K562 (cell line): Measurements from ENCODE around the gene CBS. TPM values are rescaled to one million over a fixed set of nuclear protein-coding genes. Genes with fewer than 3 reads are reported as not detected.

ENCODE experiments used
- CTCF ChIP-seq, 3 experiments: IDR thresholded peaks in 2 of 3; conservative IDR thresholded peaks in 1 of 3; 2 replicates each; pipeline ENCODE4 v1.5.1; 2011 to 2012; ENCODE audit warnings: low read length in 3 of 3, mild to moderate bottlenecking in 3 of 3, control low read depth in 2 of 3, improper control_type of control experiment in 1 of 3, inconsistent platforms in 1 of 3, low read depth in 1 of 3, mixed read lengths in 1 of 3, moderate library complexity in 1 of 3; ENCODE audit not compliant: insufficient read depth in 2 of 3
- E2F3 ChIP-seq: fragments of 250-450 bp; sonication (Bioruptor Pico); IDR thresholded peaks from 2 replicates; pipeline ENCODE4 v1.4.0; 2020; ENCODE audit warnings: mild to moderate bottlenecking
- ELF2 ChIP-seq: fragments of 250-450 bp; sonication (Bioruptor Pico); IDR thresholded peaks from 2 replicates; pipeline ENCODE4 v1.5.0; 2021; ENCODE audit warnings: mild to moderate bottlenecking
- GABPB1 ChIP-seq: sonication (generic); formaldehyde crosslinking; IDR thresholded peaks from 2 replicates; pipeline ENCODE4 v1.8.0; 2022; ENCODE audit warnings: mild to moderate bottlenecking, missing genetic modification reagents
- GABPB2 ChIP-seq: fragments of 250-450 bp; sonication (Bioruptor Pico); conservative IDR thresholded peaks from 2 replicates; pipeline ENCODE4 v1.5.1; 2021; ENCODE audit warnings: mild to moderate bottlenecking
- GMEB1 ChIP-seq: fragments of 250-450 bp; sonication (Bioruptor Pico); IDR thresholded peaks from 2 replicates; pipeline ENCODE4 v1.4.0; 2020; ENCODE audit warnings: mild to moderate bottlenecking
- GTF2E2 ChIP-seq: fragments of 200-800 bp; sonication (Bioruptor generic); IDR thresholded peaks from 2 replicates; pipeline ENCODE4 v1.6.1; 2016; ENCODE audit warnings: missing genetic modification characterization, missing compliant biosample characterization
- HLTF ChIP-seq: fragments of 450-650 bp; IDR thresholded peaks from 2 replicates; pipeline ENCODE4 v1.6.1; 2016
- MLX ChIP-seq, 2 experiments: fragments of 450-650 bp in 1 of 2; sonication (generic) in 1 of 2; formaldehyde crosslinking; conservative IDR thresholded peaks; 2 replicates each; pipeline versions ENCODE4 v1.4.0 to v1.8.1; 2020 to 2022; ENCODE audit warnings: mild to moderate bottlenecking in 1 of 2, missing genetic modification reagents in 1 of 2
- NFYB ChIP-seq: IDR thresholded peaks from 2 replicates; pipeline ENCODE4 v1.6.1; 2011; ENCODE audit warnings: mild to moderate bottlenecking, moderate library complexity; ENCODE audit not compliant: insufficient read length; ENCODE audit errors: extremely low read depth
- PATZ1 ChIP-seq: fragments of 250-450 bp; sonication (Bioruptor Pico); IDR thresholded peaks from 2 replicates; pipeline ENCODE4 v1.5.0; 2020; ENCODE audit warnings: mild to moderate bottlenecking, borderline replicate concordance
- SMARCE1 ChIP-seq: fragments of 450-650 bp; IDR thresholded peaks from 2 replicates; pipeline ENCODE4 v1.7.1; 2016; ENCODE audit warnings: mild to moderate bottlenecking
- STAT5B ChIP-seq: fragments of 250-450 bp; sonication (Bioruptor Pico); IDR thresholded peaks from 2 replicates; pipeline ENCODE4 v1.8.0; 2021; ENCODE audit warnings: mild to moderate bottlenecking, inconsistent platforms
- ZBTB12 ChIP-seq: fragments of 250-450 bp; sonication (Bioruptor Pico); IDR thresholded peaks from 2 replicates; pipeline ENCODE4 v1.4.0; 2020
- ZEB2 ChIP-seq: fragments of 450-650 bp; IDR thresholded peaks from 2 replicates; pipeline ENCODE4 v1.6.1; 2016
- ZFPM2 ChIP-seq: fragments of 250-450 bp; sonication (Bioruptor Pico); IDR thresholded peaks from 2 replicates; pipeline ENCODE4 v1.5.1; 2022; ENCODE audit warnings: mild to moderate bottlenecking
- ZNF239 ChIP-seq: fragments of 250-450 bp; sonication (Bioruptor Pico); IDR thresholded peaks from 2 replicates; pipeline ENCODE4 v1.4.0; 2020; ENCODE audit warnings: mild to moderate bottlenecking
- ZNF263 ChIP-seq: sonication (generic); formaldehyde crosslinking; IDR thresholded peaks from 2 replicates; pipeline ENCODE4 v1.8.0; 2022; ENCODE audit warnings: mild to moderate bottlenecking, missing genetic modification reagents, borderline replicate concordance
- ZNF518B ChIP-seq: fragments of 250-450 bp; sonication (Bioruptor Pico); IDR thresholded peaks from 2 replicates; pipeline ENCODE4 v1.5.0; 2021; ENCODE audit warnings: mild to moderate bottlenecking, moderate library complexity
- polyA plus RNA-seq, 8 experiments: library from polyadenylated mRNA; depleted of rRNA in 4 of 8; stranded (reverse) in 5 of 8; unstranded in 3 of 8; fragments of >200 nt; fragmentation: Nextera tagmentation in 2 of 8; fragmentation: Illumina TruSeq in 1 of 8; extraction: Ambion mirVana in 2 of 8; extraction: Trizol in 1 of 8; gene quantifications; 2 replicates each; pipeline versions ENCODE4 v1.2.1 to v1.2.3, GENCODE V29; 2011 to 2014; ENCODE audit warnings: inconsistent platforms in 1 of 8, missing spikeins in 1 of 8
- total RNA-seq, 7 experiments: library from RNA; depleted of rRNA in 6 of 7; stranded (reverse); fragments of >200 nt in 6 of 7; fragmentation: Illumina TruSeq in 2 of 7; extraction: Trizol in 2 of 7; gene quantifications; 2 replicates each; pipeline versions ENCODE4 v1.2.1 to v1.2.3, GENCODE V29; 2011 to 2021; ENCODE audit warnings: low replicate concordance in 1 of 7

Gene CBS
- total and polyA plus RNA-seq, 9 of the 15 experiments (the other 6 are each of a cell fraction or from before 2014, with no cell fraction given) = 4.6 to 472 (median 152) TPM

GRCh38 chr21:43006874-43007208 lies 68.8 kb downstream of the CBS start (continued):
- TF ChIP-seq ZBTB12 (no peak), SMARCE1 (peak; percentile 54; the same call in 1 of the 2 replicates), CTCF (IDR thresholded peaks at IDR 0.05 in 2 of 3, conservative IDR thresholded peaks at IDR 0.05 in 1 of 3; ENCODE audit: insufficient read depth in 2 of 3, low read depth in 1 of 3, low read length in 3 of 3) (no peak), HLTF (no peak), STAT5B (no peak), E2F3 (CRISPR knock-in tag) (no peak), GTF2E2 (tag) (no peak), GMEB1 (CRISPR knock-in tag) (no peak), ZEB2 (no peak), ZFPM2 (CRISPR knock-in tag) (no peak), ZNF518B (CRISPR knock-in tag) (no peak), ELF2 (CRISPR knock-in tag) (no peak), MLX (CRISPR knock-in tag; conservative IDR thresholded peaks at IDR 0.05) (no peak), GABPB1 (CRISPR knock-in tag) (no peak), PATZ1 (no peak), ZNF263 (no peak), GABPB2 (CRISPR knock-in tag) (no peak), NFYB (no peak), ZNF239 (CRISPR knock-in tag) (no peak)
